GM19025 (cell line): ENCODE results near the gene BTBD9.

Source experiments
- ATAC-seq: cut with Tn5 transposase; IDR thresholded peaks from one replicate; pipeline ENCODE4 v1.9.1; 2021; ENCODE audit warnings: mild to moderate bottlenecking, low read depth, moderate library complexity; ENCODE audit not compliant: unreplicated experiment

BTBD9 gene

DNA sequence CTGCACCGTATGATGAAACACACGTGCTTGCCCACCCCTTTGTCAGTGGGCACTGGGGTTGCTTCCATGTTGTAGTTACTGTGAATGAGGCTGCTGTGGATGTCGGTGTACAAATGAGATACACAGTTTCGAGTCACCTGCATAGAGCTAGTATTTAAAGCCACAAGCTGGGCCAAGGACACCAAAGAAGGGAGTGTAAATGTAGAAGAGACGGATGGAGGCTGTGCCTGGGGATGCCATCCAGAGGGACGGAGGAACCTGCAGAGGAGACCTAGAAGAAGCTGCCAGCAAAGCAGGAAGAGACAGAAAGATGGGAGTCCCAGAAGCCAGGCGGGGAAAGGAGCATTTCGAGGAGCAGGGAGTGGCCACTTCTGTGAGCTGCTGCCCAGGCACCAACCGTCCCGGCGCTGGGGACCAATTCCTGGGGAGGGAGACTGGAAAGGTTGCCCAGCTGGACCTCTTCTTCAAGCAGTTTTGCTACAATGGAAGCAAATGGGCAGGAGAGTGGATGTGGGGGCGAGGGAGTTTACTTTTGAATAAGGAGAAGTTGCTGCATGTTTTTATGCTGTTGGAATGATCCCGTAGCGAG is 480.9 kb downstream of the BTBD9 start:
- no peak for ATAC-seq

DNA sequence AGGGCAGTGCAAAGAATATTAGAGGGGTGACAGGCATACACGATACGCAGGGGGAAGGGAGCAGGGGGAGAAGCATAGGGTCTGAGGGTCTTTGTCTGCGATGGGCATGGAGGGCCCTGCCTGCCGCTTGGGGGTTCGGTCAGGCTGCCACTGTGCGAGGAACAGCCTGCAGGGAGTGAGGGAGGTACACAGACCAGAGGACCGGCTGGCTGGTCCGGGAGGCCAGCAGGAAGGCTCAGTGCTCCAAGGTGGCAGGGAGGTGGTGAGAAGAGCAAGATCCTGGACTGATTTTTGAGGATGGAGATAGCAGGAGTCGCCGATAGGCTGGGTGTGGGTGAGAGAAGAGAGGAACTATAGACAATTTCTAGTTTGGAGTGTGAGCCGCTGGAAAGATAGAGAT is 481.8 kb downstream of the BTBD9 start:
- ATAC-seq: no peak

DNA sequence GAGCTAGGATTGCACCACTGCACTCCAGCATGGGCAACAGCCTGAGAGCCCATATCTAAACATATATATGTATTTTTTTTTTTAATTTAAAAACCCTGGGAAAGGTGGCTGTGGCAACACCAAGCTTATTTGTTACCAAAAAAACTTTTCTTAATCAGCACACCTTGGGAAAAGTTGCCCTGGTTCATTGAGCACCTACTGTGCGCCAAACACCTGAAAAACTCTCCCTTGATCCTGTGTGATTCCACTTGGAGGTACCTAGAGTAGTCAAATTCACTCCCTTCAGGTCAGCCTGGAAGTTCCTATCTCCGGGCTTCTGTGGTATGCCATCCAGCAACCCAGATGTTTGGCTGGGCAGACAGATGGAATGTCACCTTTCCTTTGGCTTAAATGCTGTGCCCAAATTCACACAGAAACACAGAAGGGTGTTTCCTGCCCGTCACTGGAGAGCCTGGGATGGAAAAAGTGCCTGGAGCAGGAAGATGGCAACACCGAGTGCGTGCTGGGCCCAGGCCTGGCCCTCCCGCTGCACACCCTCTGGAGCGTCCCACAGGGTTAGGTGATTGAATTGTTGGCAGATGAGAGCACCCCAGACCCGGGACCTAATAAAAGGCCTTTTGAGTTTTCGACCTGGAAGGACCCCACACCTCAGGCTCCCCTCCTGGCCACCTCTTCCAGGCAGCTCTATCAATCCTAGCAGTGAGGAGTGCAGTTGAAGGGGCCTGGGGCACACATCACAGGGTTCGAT is 482.7 kb downstream of the BTBD9 start:
- no peak for ATAC-seq

DNA sequence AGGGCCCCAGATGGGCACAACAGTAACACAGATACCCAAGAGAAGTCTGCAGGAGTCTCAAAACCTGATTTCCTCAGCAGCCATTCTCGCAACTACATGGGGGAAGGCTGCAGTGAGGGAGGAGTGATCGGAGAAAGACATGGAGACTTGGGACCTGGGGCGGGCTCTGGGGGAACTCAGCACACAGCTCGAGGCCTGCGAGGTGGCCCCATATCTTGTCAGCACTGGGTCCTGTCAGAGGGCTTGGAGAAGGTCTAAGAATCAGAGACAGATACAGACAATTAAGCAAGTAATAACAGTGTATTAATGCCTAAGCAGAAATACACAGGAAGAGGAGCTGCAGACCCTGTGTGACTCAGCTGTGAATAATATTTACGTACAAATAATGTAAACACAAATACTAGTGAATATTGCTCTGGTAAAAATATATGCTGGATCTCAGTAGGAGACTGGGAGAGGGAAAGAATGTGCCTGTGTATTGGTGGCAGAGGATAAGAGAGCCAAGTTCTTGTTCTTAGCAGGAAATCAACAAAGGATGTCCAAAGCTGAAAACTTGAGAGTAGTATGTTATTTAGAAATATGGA is 484.0 kb downstream of the BTBD9 start:
- ATAC-seq: no peak

DNA sequence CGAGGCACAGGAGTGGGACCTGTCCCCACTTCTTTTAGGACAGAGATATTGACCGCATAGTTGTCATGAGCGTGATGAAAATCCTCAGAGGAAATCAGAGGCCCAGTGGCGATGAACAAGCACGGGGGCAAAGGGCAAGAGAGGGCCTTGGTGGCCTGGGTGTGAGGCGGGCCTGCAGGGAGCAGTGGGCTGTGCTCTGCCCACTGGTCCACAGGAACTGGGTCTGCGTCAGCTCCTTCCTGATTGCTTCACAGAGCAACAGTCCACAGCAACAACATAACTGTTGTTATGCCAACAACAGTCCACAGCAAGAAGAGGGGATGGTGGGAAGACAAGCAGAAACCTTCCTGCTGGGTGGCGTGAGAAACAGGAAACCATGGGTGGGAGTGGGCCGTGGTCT is 484.6 kb downstream of the BTBD9 start:
- no peak for ATAC-seq

DNA sequence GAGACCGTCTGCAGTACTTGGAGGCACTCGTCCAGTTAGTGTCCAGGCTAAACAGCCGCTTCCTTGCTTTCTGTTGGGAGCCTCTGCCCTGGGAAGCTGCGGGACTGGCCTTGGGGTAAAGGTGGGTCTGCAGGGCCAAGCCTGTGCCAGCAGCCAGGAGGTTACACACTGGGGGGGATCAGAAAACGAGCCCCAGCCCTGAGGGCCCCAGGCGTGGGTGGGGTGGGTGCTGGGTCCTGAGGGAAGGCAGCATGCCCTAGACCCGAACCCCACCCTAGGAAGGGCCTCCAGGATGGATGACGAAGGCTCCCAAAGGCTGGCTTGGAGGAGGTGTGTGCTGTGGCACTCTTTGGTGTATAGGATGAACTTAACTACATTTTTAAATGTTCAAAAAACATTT is 485.0 kb downstream of the BTBD9 start:
- ATAC-seq: no peak

DNA sequence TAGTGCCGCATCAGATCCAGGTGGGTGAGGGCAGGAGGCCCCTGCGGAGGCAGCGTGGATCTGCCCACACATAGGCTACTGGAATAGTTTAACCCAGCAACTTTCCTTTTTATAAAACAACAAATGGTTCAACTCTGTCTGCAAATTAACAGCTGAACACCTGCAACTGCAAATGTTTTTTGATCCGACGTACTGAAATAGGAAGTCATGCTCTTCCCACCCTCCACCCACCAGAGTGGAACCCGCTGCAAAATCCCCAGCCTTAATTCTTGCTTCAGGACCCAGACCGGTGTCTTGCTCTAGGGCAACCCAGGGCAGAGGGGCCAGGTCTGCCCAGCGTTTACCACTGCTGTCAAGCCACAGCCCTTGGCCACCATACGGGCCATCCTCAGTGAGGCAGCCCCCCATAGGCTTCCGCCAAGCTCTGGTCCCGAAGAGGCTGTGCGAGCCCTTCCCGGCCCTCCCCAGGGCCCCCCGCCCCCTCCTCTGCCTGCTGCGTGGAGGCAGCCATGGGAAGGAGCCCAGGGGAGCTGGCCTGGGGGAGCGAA is 485.9 kb downstream of the BTBD9 start:
- ATAC-seq: no peak

DNA sequence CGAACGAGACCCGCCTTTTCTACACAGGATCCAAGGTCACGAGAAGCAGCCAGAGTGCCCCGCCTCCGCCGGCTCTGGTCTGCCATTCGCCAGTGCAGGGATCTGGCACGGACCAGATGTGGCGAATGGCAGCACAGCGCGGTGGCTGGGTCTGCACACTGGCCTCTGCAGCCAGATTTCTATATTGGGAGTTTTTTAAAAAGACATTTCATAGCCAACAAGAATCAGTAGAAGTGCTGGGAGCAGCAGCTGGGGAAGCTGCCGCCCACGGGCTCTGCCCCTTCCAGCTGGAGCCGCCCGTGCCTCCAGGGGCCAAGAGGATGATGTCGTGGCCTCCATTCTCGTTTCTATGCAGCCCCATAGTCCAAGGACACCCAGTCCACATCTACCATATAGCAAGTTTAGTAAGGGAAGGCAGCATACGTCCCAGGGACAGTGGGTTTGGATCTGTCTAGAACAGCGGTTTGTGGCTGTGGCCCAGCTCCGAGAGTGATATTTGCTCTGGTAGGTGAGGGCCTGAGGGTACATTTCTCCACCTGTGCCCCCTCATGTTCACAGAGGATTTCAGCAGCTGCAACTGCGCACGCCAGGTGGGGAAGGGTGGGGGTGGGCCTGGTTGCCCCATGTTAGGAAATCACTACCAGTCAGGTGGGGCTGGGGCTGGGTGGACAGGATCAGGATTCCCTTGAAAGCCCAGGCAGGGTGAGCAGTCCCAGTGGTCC is 486.5 kb downstream of the BTBD9 start:
- no peak for ATAC-seq

DNA sequence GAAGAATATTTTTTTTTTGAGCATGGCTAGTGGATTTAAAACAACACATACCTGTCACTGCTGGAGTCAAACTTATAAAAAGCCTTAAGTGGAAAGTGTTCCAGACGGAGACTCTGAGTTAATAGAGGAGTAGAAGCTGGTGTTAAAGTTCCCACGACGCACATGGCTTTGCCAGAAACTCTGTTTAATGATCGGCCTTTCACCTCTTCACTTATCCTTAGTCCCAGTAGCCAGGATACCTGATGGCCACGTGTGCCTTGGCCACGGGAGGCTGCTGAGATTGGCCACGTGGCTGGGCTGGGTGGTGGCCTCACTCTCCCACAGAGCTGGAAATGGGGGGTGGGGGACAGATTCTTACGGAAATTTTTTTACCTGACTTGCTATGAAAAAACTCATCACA is 487.1 kb downstream of the BTBD9 start:
- no peak for ATAC-seq

DNA sequence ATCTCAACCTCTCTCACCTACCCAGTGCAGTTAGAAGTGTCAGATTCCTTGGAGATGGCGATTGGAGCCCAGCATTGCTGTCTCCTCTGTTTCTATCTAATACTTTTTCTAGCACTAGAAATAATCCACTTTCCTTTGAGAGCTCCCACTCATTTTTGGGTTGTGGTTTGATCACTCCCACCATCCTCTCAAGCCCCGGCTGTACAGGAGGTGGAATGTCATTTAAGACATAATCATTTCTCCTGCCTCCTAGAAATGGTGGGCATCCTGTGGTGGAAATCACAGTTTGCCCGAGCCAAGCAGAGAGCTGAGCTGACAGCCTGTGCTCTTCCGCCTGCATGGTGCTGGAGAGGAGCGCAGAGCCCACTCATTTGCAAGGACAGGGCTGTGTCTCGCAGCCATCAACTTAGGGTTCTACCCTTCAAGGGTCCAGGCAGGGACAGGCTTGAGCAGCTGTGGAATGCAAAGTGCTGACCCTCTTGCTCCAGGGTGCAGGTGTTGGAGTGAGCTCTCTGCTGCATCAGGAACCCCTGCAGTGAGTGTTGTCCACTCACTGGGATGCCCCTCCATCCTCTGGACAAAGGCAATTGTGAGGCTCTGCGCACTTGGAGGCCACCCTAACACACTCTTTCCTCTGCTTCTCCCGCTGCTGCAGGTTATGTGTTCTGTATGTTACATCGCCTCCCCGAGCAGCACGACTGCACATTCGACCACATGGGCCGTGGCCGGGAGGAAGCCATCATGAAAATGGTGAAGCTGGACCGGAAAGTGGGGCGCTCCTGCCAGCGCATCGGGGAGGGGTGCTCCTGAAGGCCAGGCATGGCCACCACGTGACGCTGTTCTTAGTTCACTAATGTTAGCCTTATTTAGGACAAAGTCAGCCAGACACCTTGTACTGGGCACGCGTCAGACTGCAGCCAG is 487.9 kb downstream of the BTBD9 start:
- ATAC-seq: no peak

DNA sequence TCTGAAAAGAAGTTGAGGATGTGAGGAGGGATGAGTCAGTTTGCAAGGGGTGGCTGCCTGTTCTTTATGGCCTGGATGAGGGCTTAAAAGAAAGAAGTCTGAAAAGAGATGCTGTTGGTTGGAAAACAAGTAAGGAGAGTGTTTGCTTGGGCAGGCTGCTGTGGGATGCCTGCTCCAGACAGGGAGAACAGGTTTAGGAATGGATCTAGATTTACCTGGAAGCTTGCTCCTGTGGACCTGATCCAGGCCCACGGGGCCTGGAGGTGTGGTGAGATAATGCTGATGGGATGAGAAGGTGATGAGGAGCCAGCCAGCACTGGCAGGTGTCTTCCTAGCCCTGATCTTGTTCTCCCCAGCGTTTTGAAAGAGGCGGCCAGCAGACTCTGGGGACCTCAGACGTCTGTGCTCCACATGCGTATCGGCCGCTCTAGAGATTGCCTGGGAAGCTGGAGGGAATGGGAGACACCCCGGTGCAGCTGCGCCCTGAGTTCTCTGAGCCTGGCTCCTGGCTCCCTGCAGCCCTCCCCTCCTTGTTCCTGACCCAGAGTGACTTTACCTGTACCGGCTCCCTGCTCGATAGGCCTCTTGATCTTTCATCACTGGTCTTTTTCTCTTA is 488.9 kb downstream of the BTBD9 start:
- no peak for ATAC-seq

DNA sequence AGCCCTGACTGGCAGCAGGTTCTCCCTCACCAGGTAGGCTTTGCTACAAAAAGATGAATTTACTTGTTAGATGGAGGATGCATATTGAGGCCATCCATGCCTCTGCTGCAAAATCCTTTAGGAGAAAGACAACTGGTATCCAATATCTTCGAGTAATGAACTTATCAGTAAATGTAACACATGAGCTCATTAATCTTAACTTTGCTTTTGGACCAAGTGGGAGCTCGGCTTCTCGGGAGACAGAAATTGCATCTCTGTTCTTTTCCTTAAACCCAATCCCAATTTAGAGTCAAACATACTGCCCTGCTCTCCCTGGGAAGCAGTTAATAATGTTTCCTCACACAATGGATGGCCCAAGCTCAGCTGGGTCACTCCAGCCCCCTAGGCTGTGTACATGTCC is 489.7 kb downstream of the BTBD9 start:
- ATAC-seq: no peak

DNA sequence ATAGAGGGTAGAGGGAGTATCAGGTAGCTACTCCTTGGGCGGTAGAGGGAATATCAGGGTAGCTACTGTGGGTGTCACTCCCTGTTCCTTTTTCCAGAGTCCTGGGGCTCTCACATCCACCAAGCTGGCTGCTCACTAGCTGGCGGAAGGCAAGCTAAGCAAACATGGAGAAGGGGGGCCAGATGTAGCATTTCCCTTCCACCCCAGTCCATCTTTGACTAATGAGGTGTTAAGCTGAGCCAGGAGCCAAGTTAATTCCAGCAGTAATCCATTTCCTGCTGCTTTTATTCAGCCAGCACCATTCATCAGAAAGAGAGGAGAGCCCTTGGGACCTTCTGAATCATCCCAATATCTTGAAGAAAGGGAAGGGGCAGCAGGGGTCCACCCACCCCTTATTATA is 490.2 kb downstream of the BTBD9 start:
- ATAC-seq: no peak

DNA sequence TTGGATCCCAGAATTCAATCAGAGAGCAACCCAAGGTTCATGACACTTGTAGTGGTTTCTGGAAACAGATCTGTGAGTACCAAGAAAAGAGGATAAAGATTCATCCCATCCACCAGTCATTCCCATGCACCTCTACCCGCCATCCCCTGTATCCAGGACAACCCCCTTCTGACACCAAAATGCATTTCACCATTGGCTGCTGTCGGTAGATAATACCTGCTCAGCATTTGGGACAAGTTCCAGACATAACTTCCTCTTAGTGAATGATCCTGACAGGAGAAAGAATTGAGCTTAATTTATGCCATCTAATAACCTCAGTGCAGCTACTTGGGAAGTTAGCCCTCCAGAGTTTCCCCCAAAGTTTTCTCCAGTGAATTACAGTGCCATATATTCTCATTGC is 491.1 kb downstream of the BTBD9 start:
- no peak for ATAC-seq

DNA sequence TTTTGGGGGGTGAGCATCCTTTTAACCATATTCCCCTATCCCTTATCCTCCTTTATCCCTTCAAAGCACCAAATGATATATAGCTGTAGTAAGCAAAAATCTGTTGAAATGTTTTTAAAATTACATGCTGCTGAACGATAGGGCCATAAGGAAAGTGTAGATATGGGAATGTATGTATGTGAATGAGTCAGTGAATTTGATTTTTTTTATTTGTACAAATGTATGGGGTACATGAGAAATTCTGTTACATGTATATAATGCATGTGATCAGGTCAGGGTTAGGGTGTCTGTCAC is 493.0 kb downstream of the BTBD9 start:
- ATAC-seq: no peak

DNA sequence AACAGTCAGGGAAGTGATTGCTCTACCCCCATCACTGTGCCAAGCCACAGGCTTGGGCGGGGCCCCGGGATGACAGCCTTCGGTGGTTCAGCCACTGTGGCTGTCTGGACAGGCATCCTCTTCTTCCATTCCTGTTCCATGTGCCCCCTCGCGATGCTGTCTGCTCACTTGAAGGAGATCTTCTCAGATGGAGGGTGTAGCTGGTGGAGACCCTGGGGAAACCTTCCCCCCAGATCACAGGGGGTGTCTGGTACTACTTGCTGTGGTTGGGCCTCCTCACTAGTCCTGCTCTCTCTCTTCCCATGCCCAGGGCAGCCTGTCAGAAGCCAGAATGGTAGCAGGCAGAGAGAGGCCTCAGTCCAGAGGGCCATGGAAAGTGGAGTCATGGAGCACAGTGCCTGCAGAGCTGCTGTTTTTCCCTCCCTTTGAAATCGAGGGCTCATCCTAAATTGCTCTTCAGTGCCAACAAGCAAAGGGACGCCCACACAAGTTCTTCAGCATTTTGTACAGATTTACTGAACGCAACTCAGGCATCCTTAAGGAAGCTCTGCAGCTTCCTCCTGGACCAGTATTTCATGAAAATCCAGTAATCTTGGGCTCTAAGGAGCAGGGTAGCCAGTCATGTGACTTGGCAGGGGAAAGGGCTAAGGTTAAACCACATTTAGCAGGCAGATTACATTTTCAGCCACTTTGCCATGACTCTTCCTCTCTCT is 493.6 kb downstream of the BTBD9 start:
- no peak for ATAC-seq

DNA sequence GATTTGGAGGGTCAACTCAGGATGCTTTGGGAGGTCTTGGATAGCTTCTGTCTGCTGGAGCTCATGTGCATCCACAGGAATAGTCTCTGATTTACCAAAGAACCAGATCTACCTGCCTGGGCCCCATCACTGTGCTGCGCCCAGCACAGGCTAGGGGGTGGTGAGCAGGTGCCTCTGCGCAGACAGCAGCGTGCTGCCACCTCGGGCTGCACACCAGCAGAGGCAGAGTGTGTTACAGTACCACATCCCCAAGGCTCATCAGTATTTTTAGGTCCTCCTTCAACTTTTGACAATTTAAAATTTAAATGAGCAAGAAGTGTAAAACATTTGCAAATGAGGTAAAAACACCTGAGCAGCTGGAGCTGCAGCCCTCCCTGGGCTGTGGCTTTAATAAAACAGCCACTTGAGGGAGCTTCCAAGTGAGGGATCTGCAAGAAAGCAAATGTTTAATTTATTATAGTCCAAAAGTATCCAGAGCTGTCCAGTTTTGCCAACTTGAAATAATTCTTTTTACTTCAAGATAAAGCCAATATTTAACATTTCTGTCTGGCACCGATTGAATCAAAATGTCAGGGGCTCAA is 495.3 kb downstream of the BTBD9 start:
- no peak for ATAC-seq

DNA sequence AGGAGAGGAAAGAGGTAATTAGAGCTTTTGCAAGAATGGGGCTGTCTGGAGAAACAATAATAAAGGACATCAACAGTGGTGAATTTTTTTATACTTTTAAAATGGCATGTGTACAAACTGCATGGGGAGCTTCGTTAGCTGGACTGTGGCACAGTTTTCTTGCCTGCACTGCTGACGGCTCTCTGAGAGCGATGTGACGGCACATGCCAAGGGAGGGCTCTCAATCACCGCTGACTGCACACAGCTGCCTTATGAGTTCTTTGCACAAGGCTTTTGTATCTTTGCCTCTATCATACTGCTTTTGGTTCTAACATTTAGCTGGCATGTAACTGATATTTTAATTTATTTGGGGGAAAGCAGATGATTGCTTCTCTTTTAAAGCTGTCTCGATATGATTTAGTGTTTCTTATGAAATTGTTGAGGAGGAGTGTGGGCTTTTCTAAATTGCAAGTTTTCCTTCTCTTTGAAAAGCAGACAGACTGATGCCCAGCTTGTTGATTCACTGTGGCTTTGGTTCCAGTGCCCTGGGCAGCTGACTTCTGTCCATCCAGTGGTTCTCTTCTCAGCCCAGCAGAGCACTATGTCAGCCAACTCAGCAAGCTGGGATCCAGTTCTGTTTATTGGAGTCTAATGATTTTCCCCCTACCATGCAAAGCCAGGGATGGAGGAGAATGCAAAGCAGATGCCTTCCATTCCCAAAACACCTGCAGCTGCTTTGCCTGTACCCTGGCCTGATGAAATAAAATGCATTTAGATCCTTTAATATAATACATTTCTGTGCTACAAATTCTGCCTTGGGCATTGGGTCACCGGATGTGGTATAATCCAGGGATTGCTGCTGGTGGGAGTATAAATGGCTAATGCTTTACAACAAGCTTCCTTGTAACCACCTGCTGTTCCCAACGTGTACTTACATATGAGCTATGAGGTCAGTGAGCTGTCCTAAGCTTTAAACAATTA is 496.3 kb downstream of the BTBD9 start:
- ATAC-seq: no peak
